Hepatic stellate cell (primary cell): ENCODE measurements around the gene BAIAP2.

Experiments
- DNase-seq: peaks from one replicate; pipeline ENCODE4 v3.0.0; 2011; ENCODE audit warnings: low spot score

The BAIAP2 gene

GRCh38 chr17:81159611-81160265, 124.8 kb downstream of the BAIAP2 start:
- no peak for DNase-seq

GRCh38 chr17:81160306-81160705, 125.4 kb downstream of the BAIAP2 start:
- DNase-seq: no peak

GRCh38 chr17:81160747-81161453, 125.9 kb downstream of the BAIAP2 start:
- DNase-seq: no peak

DNA sequence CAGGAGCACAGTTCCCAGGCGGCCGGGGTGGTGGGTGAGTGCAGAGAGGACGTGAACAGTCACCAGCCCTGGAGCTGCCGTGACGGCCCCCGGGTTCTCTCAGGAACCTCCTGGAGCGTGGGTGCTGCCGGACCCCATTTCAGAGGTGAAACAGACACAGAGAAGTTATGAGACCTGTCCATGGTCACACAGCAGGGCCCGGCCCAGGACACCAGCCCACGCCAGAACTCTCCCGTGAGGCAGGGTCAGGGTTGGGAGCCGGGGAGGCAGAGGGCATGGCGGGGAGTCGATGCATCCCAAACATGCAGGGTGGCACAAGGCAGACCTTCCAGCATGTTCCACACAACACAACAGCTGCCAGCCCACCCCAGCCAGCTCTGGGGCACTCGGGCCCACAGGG, 126.6 kb downstream of the BAIAP2 start:
- no peak for DNase-seq

GRCh38 chr17:81161972-81162371, 127.0 kb downstream of the BAIAP2 start:
- no peak for DNase-seq

GRCh38 chr17:81162491-81162890, 127.5 kb downstream of the BAIAP2 start:
- DNase-seq: no peak

DNA sequence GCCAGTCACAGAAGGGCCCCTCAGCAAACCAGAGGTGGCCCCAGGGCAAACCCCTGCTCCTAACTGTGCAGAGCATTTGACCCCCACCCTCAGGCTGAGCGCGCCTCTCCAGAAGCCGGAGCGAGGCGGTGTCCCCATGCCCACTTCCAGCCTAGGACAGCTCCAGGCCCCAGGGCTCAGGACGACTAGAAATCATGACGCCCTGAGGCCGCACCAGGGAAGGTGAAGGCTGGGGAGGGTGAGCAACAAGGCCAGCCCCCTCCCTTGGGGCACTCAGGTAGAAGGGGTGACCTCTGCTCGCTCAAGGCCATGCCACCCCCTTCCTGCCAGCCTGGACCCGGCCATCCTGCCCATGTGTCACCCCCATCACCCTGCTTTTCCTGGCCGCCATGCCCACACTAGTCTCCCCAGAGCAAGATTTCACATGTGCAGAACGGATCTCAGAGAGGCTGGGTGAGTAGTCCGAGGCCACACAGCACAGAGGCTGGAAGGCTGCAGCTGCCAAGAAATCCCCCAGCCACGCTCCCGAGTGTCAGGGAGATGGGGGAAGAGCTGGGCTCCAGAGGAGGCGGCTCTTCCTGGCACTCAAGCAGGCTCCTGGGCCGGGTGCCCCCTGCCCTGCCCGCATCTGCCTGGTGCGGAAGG, 128.2 kb downstream of the BAIAP2 start:
- DNase-seq: no peak

GRCh38 chr17:81163703-81164370, 128.9 kb downstream of the BAIAP2 start:
- no peak for DNase-seq

GRCh38 chr17:81164371-81165245, 129.7 kb downstream of the BAIAP2 start:
- DNase-seq: no peak

DNA sequence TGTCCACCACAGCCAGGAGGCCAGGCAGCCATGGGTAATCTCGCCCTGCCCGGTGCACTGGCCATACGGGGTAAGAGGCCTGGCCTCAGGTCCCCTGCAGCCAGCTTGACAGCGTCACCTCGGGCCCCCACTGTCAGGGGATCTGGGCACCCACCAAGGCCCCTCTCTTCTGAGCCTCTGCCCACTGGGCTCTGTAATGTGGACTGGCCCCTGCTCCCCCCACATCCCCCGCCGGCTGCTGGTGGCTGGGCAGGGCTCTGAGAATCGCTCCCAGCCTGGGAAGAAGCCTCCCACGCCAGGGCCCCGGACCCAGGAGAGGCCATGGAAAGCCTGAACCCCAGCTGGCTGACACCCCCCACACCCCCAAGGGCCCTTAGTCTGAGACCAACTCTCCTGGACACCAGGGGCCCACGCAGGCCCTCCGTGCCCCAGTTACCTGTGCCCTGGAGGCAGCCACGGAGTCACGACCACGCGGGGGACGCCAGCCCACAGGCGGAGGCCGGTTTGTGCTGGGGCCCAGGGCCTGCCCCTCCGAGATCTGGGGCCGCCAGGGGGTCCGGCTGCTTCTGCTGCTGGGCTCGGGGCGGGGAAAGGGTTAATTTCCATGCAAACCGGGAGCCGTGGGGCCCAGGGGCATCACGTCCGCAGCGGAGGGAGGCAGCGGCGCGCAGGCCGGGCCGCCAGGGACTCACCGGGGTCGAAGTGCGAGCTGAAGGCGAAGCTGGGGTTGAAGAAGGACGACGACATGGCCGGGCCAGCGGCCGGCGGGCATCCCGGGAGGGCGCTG, 130.5 kb downstream of the BAIAP2 start, which contains the start of gene PVALEF:
PVALEF (plus strand) TSS at position 262 of the 787 bp plus-strand sequence. CDS start 15,720 bp downstream, outside the sequence.
- no peak for DNase-seq

GRCh38 chr17:81166033-81166492, 131.1 kb downstream of the BAIAP2 start, which contains the start of gene AATK:
TSS of gene AATK (minus strand) at chr17:81166221. CDS start at chr17:81165992, 229 bp downstream.
- no peak for DNase-seq
